Liver (tissue), 9 donors: Measurements from ENCODE around the gene RERE. TPM values are rescaled to one million over a fixed set of nuclear protein-coding genes. Genes with fewer than 3 reads are reported as not detected.

Experiments
- DNase-seq: peaks from one replicate; pipeline ENCODE4 v3.0.0-alpha.2; 2017; ENCODE audit warnings: low spot score
- H3K27ac ChIP-seq, 2 donors: one replicate each; pipeline ENCODE4 v1.7.0; 2013; ENCODE audit warnings: inconsistent platforms in 2 of 2, low read length in 2 of 2, control low read depth in 1 of 2, low read depth in 1 of 2, mild to moderate bottlenecking in 1 of 2
- H3K27me3 ChIP-seq, 4 donors: one replicate each; pipeline versions ENCODE4 v1.6.1 to v1.7.0; 2013; ENCODE audit warnings: low read length in 3 of 4, inconsistent platforms in 1 of 4, mild to moderate bottlenecking in 1 of 4, moderate library complexity in 1 of 4; ENCODE audit not compliant: control insufficient read depth in 4 of 4, insufficient read depth in 4 of 4
- H3K36me3 ChIP-seq, 4 donors: one replicate each; pipeline versions ENCODE4 v1.6.1 to v1.7.0; 2013; ENCODE audit warnings: low read length in 3 of 4, mild to moderate bottlenecking in 3 of 4, low read depth in 1 of 4, moderate library complexity in 1 of 4; ENCODE audit not compliant: control insufficient read depth in 4 of 4, insufficient read depth in 3 of 4
- H3K4me1 ChIP-seq, 4 donors: one replicate each; pipeline versions ENCODE4 v1.6.1 to v1.7.0; 2013; ENCODE audit warnings: low read length in 3 of 4, mild to moderate bottlenecking in 3 of 4, moderate library complexity in 1 of 4; ENCODE audit not compliant: control insufficient read depth in 4 of 4, insufficient read depth in 4 of 4
- H3K4me3 ChIP-seq, 3 donors: one replicate each; pipeline versions ENCODE4 v1.6.1 to v1.7.0; 2013; ENCODE audit warnings: low read length in 3 of 3, control low read depth in 1 of 3, low read depth in 1 of 3, mild to moderate bottlenecking in 1 of 3
- H3K9ac ChIP-seq, 2 donors: one replicate each; pipeline ENCODE4 v1.7.0; 2013; ENCODE audit warnings: low read length in 2 of 2, mild to moderate bottlenecking in 2 of 2, moderate library complexity in 2 of 2, control low read depth in 1 of 2, low read depth in 1 of 2
- H3K9me3 ChIP-seq, 4 donors: one replicate each; pipeline versions ENCODE4 v1.6.1 to v1.7.0; 2013; ENCODE audit warnings: low read length in 3 of 4; ENCODE audit not compliant: control insufficient read depth in 4 of 4
- CTCF ChIP-seq: fragments of 150-350 bp; IDR thresholded peaks from 2 replicates; pipeline ENCODE4 v1.5.1; 2017; ENCODE audit warnings: improper control_type of control experiment, low read depth, low read length; ENCODE audit not compliant: missing input control
- EGR1 ChIP-seq, 2 donors: IDR thresholded peaks; 2 replicates each; pipeline ENCODE4 v1.6.1; 2016 to 2018; ENCODE audit warnings: antibody characterized with exemption in 2 of 2, low read depth in 2 of 2
- FOXA1 ChIP-seq: IDR thresholded peaks from 2 replicates; pipeline ENCODE4 v1.6.1; 2016; ENCODE audit warnings: antibody characterized with exemption
- FOXA2 ChIP-seq: IDR thresholded peaks from 2 replicates; pipeline ENCODE4 v1.6.1; 2016; ENCODE audit warnings: antibody characterized with exemption
- GABPA ChIP-seq, 2 donors: IDR thresholded peaks in 1 of 2; conservative IDR thresholded peaks in 1 of 2; 2 replicates each; pipeline ENCODE4 v1.6.1; 2016; ENCODE audit warnings: antibody characterized with exemption in 2 of 2, mild to moderate bottlenecking in 1 of 2, moderate library complexity in 1 of 2
- HNF4A ChIP-seq, 2 donors: conservative IDR thresholded peaks; 2 replicates each; pipeline ENCODE4 v1.6.1; 2016; ENCODE audit warnings: antibody characterized with exemption in 2 of 2, mild to moderate bottlenecking in 2 of 2
- HNF4G ChIP-seq: IDR thresholded peaks from 2 replicates; pipeline ENCODE4 v1.6.1; 2016; ENCODE audit warnings: antibody characterized with exemption
- JUND ChIP-seq, 2 donors: IDR thresholded peaks; 2 replicates each; pipeline ENCODE4 v1.6.1; 2016; ENCODE audit warnings: antibody characterized with exemption in 2 of 2
- MAX ChIP-seq: IDR thresholded peaks from 2 replicates; pipeline ENCODE4 v1.6.1; 2016; ENCODE audit warnings: antibody characterized with exemption
- NR2F2 ChIP-seq: IDR thresholded peaks from 2 replicates; pipeline ENCODE4 v1.6.1; 2016; ENCODE audit warnings: antibody characterized with exemption
- RAD21 ChIP-seq, 2 donors: IDR thresholded peaks; 2 replicates each; pipeline ENCODE4 v1.6.1; 2016; ENCODE audit warnings: antibody characterized with exemption in 2 of 2, mild to moderate bottlenecking in 2 of 2
- RXRA ChIP-seq, 2 donors: IDR thresholded peaks; 2 replicates each; pipeline ENCODE4 v1.6.1; 2017 to 2018; ENCODE audit warnings: antibody characterized with exemption in 2 of 2, mild to moderate bottlenecking in 1 of 2
- SP1 ChIP-seq: IDR thresholded peaks from 2 replicates; pipeline ENCODE4 v1.6.1; 2018; ENCODE audit warnings: antibody characterized with exemption, mild to moderate bottlenecking
- TAF1 ChIP-seq: conservative IDR thresholded peaks from 2 replicates; pipeline ENCODE4 v1.6.1; 2016; ENCODE audit warnings: antibody characterized with exemption, mild to moderate bottlenecking
- YY1 ChIP-seq: IDR thresholded peaks from 2 replicates; pipeline ENCODE4 v1.6.1; 2016; ENCODE audit warnings: antibody characterized with exemption, mild to moderate bottlenecking
- WGBS: extraction: QIAGEN DNeasy Blood & Tissue Kit; methylation state at CpG from one replicate; pipeline ENCODE4 v1.1.7; 2013; 5-methylcytosine and 5-hydroxymethylcytosine counted together
- polyA plus RNA-seq, 2 donors: library from polyadenylated mRNA; stranded (reverse) in 1 of 2; unstranded in 1 of 2; fragments of 200-250 nt in 1 of 2; fragments of >200 nt in 1 of 2; fragmentation: Nextera tagmentation in 1 of 2; extraction: Ambion mirVana in 1 of 2; gene quantifications; one replicate each; pipeline versions ENCODE4 v1.2.1 to v1.2.3, GENCODE V29; 2013 to 2015
- total RNA-seq, 2 donors: library from RNA; depleted of rRNA; stranded (reverse); fragments of >200 nt; gene quantifications; one replicate each; pipeline ENCODE4 v1.2.3, GENCODE V29; 2014
- TF ChIP-seq, protein P1 (sequence below): IDR thresholded peaks from 2 replicates; pipeline ENCODE4 v1.6.1; 2016; ENCODE audit warnings: antibody characterized with exemption
- TF ChIP-seq, protein P2 (sequence below): IDR thresholded peaks from 2 replicates; pipeline ENCODE4 v1.6.1; 2016; ENCODE audit warnings: antibody characterized with exemption
- TF ChIP-seq, protein P3 (sequence below): IDR thresholded peaks from 2 replicates; pipeline ENCODE4 v1.6.1; 2016; ENCODE audit warnings: antibody characterized with exemption, mild to moderate bottlenecking
- donor health status: healthy.
- donor health status: healthy.
- donor health status: healthy.
- donor health status: healthy.
- donor health status: healthy.

RERE gene
- total and polyA plus RNA-seq, 4 donors = 9.8 to 49.1 (median 24.8) TPM

DNA sequence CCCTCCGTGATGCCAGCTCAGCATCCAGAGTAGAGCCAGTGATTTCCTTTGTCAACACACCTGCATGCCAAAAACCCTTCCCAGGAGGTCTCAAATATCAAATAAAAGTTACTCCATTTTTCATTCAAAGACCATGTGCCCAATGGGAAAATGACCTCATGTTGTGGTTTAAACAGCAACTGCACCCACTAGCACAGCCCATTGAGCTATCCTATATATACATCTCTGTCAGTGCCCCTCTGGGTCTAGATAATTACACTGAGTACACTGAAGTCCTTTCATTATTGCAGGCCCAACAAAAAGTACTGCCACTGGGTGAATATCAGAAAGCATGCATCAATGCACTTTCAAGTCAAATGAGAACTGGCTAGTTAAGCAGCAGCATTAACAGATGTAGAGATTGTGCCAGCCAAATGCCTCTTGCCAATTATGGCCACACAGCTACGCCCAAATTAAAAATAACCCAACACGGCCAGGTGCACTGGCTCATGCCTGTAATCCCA, 381.8 kb downstream of the RERE start:
- no peaks in the 10 kb centered on the region for H3K36me3 ChIP-seq
- H3K9me3 ChIP-seq = no peaks in the 10 kb centered on the region
- TF ChIP-seq JUND (IDR thresholded peaks at IDR 0.05) (no peak), GABPA (IDR thresholded peaks at IDR 0.05 in 1 of 2, conservative IDR thresholded peaks at IDR 0.05 in 1 of 2) (no peak), TAF1 (no peak), FOXA1 (no peak), NR2F2 (no peak), HNF4A (conservative IDR thresholded peaks at IDR 0.05) (no peak), MAX (no peak), EGR1 (IDR thresholded peaks at IDR 0.05; ENCODE audit: low read depth in 2 of 2) (no peak), RAD21 (IDR thresholded peaks at IDR 0.05) (no peak), HNF4G (no peak), SP1 (no peak), FOXA2 (no peak), RXRA (IDR thresholded peaks at IDR 0.05) (no peak), YY1 (no peak), CTCF (no peak)
- TF ChIP-seq, protein P1, sequence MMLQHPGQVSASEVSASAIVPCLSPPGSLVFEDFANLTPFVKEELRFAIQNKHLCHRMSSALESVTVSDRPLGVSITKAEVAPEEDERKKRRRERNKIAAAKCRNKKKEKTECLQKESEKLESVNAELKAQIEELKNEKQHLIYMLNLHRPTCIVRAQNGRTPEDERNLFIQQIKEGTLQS = no peak
- TF ChIP-seq, protein P2, sequence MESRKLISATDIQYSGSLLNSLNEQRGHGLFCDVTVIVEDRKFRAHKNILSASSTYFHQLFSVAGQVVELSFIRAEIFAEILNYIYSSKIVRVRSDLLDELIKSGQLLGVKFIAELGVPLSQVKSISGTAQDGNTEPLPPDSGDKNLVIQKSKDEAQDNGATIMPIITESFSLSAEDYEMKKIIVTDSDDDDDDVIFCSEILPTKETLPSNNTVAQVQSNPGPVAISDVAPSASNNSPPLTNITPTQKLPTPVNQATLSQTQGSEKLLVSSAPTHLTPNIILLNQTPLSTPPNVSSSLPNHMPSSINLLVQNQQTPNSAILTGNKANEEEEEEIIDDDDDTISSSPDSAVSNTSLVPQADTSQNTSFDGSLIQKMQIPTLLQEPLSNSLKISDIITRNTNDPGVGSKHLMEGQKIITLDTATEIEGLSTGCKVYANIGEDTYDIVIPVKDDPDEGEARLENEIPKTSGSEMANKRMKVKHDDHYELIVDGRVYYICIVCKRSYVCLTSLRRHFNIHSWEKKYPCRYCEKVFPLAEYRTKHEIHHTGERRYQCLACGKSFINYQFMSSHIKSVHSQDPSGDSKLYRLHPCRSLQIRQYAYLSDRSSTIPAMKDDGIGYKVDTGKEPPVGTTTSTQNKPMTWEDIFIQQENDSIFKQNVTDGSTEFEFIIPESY = no peak
- TF ChIP-seq, protein P3, sequence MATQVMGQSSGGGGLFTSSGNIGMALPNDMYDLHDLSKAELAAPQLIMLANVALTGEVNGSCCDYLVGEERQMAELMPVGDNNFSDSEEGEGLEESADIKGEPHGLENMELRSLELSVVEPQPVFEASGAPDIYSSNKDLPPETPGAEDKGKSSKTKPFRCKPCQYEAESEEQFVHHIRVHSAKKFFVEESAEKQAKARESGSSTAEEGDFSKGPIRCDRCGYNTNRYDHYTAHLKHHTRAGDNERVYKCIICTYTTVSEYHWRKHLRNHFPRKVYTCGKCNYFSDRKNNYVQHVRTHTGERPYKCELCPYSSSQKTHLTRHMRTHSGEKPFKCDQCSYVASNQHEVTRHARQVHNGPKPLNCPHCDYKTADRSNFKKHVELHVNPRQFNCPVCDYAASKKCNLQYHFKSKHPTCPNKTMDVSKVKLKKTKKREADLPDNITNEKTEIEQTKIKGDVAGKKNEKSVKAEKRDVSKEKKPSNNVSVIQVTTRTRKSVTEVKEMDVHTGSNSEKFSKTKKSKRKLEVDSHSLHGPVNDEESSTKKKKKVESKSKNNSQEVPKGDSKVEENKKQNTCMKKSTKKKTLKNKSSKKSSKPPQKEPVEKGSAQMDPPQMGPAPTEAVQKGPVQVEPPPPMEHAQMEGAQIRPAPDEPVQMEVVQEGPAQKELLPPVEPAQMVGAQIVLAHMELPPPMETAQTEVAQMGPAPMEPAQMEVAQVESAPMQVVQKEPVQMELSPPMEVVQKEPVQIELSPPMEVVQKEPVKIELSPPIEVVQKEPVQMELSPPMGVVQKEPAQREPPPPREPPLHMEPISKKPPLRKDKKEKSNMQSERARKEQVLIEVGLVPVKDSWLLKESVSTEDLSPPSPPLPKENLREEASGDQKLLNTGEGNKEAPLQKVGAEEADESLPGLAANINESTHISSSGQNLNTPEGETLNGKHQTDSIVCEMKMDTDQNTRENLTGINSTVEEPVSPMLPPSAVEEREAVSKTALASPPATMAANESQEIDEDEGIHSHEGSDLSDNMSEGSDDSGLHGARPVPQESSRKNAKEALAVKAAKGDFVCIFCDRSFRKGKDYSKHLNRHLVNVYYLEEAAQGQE = no peak
- 94% methylated on average over 3 of the region's 3 CpGs for WGBS
- no peak overlapping the region for H3K4me3 ChIP-seq
- H3K27me3 ChIP-seq = no peaks in the 10 kb centered on the region
- no peak for DNase-seq
- H3K27ac ChIP-seq = no peak overlapping the region
- peaks cover 0 to 2% (median 0%) of the 10 kb centered on the region in 4 donors for H3K4me1 ChIP-seq
- H3K9ac ChIP-seq = no peak overlapping the region
